Esophagus squamous epithelium (tissue), 5 donors: Measurements from ENCODE around the gene NIPA2. TPM values are rescaled to one million over a fixed set of nuclear protein-coding genes. Genes with fewer than 3 reads are reported as not detected.
A peak's percentile ranks its signal among the peaks of the same experiment; 100 is the strongest.

Experiments used
- DNase-seq: peaks from one replicate; lab custom pipeline; 2025; lab: John Stamatoyannopoulos, UW
- H3K27ac ChIP-seq, 4 donors: fragments of 200-600 bp; sonication (generic); one replicate each; pipeline ENCODE4 v1.5.1; 2016 to 2019; ENCODE audit warnings: mild to moderate bottlenecking in 1 of 4
- H3K27me3 ChIP-seq, 4 donors: fragments of 200-600 bp; sonication (generic); 1 replicate in 3 of 4; 2 replicates in 1 of 4; pipeline versions ENCODE4 v1.5.1 to v1.6.0; 2017 to 2021; ENCODE audit warnings: antibody characterized with exemption in 1 of 4
- H3K36me3 ChIP-seq, 3 donors: fragments of 200-600 bp; sonication (generic); one replicate each; pipeline ENCODE4 v1.5.1; 2016 to 2019
- H3K4me1 ChIP-seq, 3 donors: fragments of 200-600 bp; sonication (generic); one replicate each; pipeline ENCODE4 v1.5.1; 2017 to 2019
- H3K4me3 ChIP-seq, 4 donors: fragments of 200-600 bp; sonication (generic); 1 replicate in 3 of 4; 2 replicates in 1 of 4; pipeline ENCODE4 v1.5.1; 2016 to 2019; ENCODE audit warnings: mild to moderate bottlenecking in 2 of 4, moderate library complexity in 1 of 4
- H3K9me3 ChIP-seq, 3 donors: fragments of 200-600 bp; sonication (generic); one replicate each; pipeline ENCODE4 v1.5.1; 2016 to 2019
- CTCF ChIP-seq, 6 experiments: fragments of 450-650 bp in 4 of 6; fragments of 200-600 bp in 2 of 6; sonication (generic) in 2 of 6; IDR thresholded peaks; one replicate each; pipeline ENCODE4 v1.5.1; 2016 to 2019; ENCODE audit warnings: antibody characterized with exemption in 6 of 6, mild to moderate bottlenecking in 4 of 6, moderate library complexity in 4 of 6
- POLR2A ChIP-seq, 4 donors: fragments of 450-650 bp; IDR thresholded peaks; one replicate each; pipeline ENCODE4 v1.6.1; 2017; ENCODE audit warnings: antibody characterized with exemption in 4 of 4, mild to moderate bottlenecking in 4 of 4, moderate library complexity in 3 of 4
- WGBS, 2 donors: methylation state at CpG; one replicate each; pipeline ENCODE4 v1.1.5; 2018; 5-methylcytosine and 5-hydroxymethylcytosine counted together
- intact Hi-C: fragments of 100-400 bp; cut with DNase I; formaldehyde crosslinking; loops from one replicate; pipeline ENCODE4 v1.15.0; 2022
- total RNA-seq, 4 donors: library from RNA; depleted of rRNA; stranded (reverse); fragments of >200 nt; gene quantifications; one replicate each; pipeline ENCODE4 v1.1.0, GENCODE V29; 2016
- donor health status: DM: yes; HTN: yes; CAD: no.

The NIPA2 gene
- total RNA-seq, 4 donors from 2014 or later: 32.3 to 68.0 (median 55.1) TPM

DNA sequence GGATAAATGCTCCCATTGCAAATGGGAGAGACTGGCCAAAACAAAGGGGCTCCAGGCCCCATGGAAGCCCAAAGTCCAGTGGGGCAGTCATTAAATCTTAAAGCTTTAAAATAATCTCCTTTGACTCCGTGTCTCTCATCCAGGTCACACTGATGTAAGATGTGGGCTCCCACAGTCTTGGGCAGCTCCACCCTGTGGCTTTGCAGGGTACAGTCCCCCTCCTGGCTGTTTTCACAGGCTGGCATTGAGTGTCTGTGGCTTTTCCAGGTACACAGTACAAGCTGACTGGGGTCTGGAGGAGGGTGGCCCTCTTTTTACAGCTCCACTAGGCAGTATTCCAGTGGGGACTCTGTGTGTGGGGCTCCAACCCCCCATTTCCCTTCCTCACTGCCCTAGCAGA lies 45.9 kb downstream of the NIPA2 start:
- TF ChIP-seq POLR2A (IDR thresholded peaks at IDR 0.05): no peak
- TF ChIP-seq CTCF (IDR thresholded peaks at IDR 0.05): peak in 1 of 6 experiments; percentile 9
- Histone ChIP-seq H3K4me3 (no peak overlapping the region), H3K36me3 (peaks cover 16 to 91% (median 33%) of the 10 kb centered on the region in 3 donors), H3K4me1 (no peaks in the 10 kb centered on the region), H3K9me3 (no peaks in the 10 kb centered on the region), H3K27ac (no peak overlapping the region), H3K27me3 (no peaks in the 10 kb centered on the region)
- 86 to 88% methylated on average over 1 of the region's 1 CpG for WGBS, 2 donors
- DNase-seq: no peak
- intact Hi-C loops: no loop called here

DNA sequence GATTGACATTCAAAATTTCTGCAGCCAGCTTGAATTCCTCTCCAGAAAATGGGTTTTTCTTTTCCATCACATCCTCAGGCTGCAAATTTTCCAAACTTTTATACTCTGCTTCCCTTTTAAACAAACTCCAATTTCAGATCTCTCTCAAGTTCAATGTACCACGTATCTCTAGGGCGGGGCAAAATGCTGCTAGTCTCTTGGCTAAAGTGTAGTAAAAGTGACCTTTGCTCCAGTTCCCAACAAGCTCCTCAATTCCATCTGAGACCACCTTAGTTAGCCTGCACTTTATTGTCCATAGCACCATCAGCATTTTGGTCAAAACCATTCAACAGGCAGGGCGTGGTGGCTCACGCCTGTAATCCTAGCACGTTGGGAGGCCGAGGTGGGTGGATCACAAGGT lies 46.7 kb downstream of the NIPA2 start:
- no peaks in the 10 kb centered on the region for H3K9me3 ChIP-seq
- 90 to 98% methylated on average over 2 to 5 of the region's 6 CpGs for WGBS, 2 donors
- intact Hi-C loops: no loop called here
- peaks cover 16 to 90% (median 33%) of the 10 kb centered on the region in 3 donors for H3K36me3 ChIP-seq
- H3K4me1 ChIP-seq: no peaks in the 10 kb centered on the region
- no peak for DNase-seq
- no peaks in the 10 kb centered on the region for H3K27me3 ChIP-seq
- TF ChIP-seq POLR2A (IDR thresholded peaks at IDR 0.05): no peak
- no peak for TF ChIP-seq CTCF (IDR thresholded peaks at IDR 0.05)
- no peak overlapping the region for H3K4me3 ChIP-seq
- H3K27ac ChIP-seq: no peak overlapping the region

DNA sequence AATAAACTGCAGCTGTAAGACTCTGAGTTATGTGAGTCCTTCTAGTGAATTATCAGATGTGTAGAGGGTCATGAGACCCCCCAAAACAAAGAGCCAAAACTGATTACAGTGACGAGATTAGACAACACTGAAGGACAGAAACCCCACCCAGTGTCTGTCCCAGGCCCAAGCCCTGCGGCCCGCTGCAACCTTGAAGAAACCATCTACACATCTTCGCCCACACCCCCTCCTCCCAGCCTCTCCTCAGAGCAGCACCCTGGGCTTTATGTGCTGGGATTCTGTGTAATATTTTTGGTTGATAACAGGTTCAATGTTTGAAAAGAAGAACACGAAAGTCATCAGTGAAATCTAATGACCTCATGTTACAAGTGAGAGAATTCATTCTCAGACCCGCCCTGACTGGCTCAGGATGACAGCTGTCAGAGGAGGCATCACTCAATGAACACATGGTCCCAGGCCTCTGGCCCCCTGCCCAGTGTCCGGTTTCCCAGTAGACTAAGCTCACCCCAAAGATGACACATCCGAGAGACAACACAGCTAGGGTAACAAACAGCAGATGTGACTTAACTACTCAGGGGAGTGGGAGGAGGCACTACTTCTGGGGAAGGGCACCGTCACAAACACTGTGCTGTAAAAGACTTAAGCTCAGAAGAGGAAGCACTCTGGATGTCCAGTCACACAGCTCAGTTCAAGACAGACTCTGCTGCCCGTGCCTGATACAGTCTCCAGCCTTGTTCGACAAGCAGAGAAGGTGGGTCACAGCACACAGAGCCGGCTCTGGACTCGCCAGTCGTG lies 48.9 kb downstream of the NIPA2 start:
- Histone ChIP-seq H3K4me1 (no peaks in the 10 kb centered on the region), H3K9me3 (no peaks in the 10 kb centered on the region), H3K4me3 (no peak overlapping the region), H3K27ac (no peak overlapping the region), H3K36me3 (peaks cover 10 to 89% (median 27%) of the 10 kb centered on the region in 3 donors), H3K27me3 (no peaks in the 10 kb centered on the region)
- DNase-seq: no peak
- intact Hi-C loops: no loop called here
- no peak for TF ChIP-seq CTCF (IDR thresholded peaks at IDR 0.05)
- 84 to 86% methylated on average over 10 to 13 of the region's 14 CpGs for WGBS, 2 donors

GRCh38 chr15:22888120-22888859 lies 49.8 kb downstream of the NIPA2 start:
- no peak overlapping the region for H3K27ac ChIP-seq
- no peaks in the 10 kb centered on the region for H3K27me3 ChIP-seq
- 77 to 85% methylated on average over 7 of the region's 9 CpGs for WGBS, 2 donors
- TF ChIP-seq POLR2A (IDR thresholded peaks at IDR 0.05) (no peak), CTCF (IDR thresholded peaks at IDR 0.05) (no peak)
- no peak for DNase-seq
- peaks cover 4 to 89% (median 27%) of the 10 kb centered on the region in 3 donors for H3K36me3 ChIP-seq
- intact Hi-C loops: no loop called here
- H3K4me1 ChIP-seq: no peaks in the 10 kb centered on the region
- no peaks in the 10 kb centered on the region for H3K9me3 ChIP-seq
- no peak overlapping the region for H3K4me3 ChIP-seq
